Vagina (tissue), 2 donors: Measurements from ENCODE around the gene GPRC5B. TPM values are rescaled to one million over a fixed set of nuclear protein-coding genes. Genes with fewer than 3 reads are reported as not detected.

Source experiments
- DNase-seq, 2 donors: peaks; one replicate each; pipeline ENCODE4 v3.0.0-alpha.2; 2017; ENCODE audit errors: extremely low spot score in 2 of 2
- H3K27ac ChIP-seq: fragments of 200-600 bp; sonication (generic); one replicate; pipeline ENCODE4 v1.5.1; 2019
- H3K27me3 ChIP-seq: fragments of 200-600 bp; sonication (generic); one replicate; pipeline ENCODE4 v1.5.1; 2019
- H3K36me3 ChIP-seq, 2 donors: fragments of 200-600 bp; sonication (generic); one replicate each; pipeline ENCODE4 v1.5.1; 2017 to 2019
- H3K4me1 ChIP-seq: fragments of 200-600 bp; sonication (generic); one replicate; pipeline ENCODE4 v1.5.1; 2019
- H3K4me3 ChIP-seq, 2 donors: fragments of 200-600 bp; sonication (generic); 1 replicate in 1 of 2; 2 replicates in 1 of 2; pipeline ENCODE4 v1.5.1; 2016 to 2019
- H3K9me3 ChIP-seq: fragments of 200-600 bp; sonication (generic); one replicate; pipeline ENCODE4 v1.5.1; 2019
- CTCF ChIP-seq, 3 experiments: fragments of 450-650 bp in 2 of 3; fragments of 200-600 bp in 1 of 3; sonication (generic) in 1 of 3; IDR thresholded peaks; one replicate each; pipeline ENCODE4 v1.5.1; 2017 to 2019; ENCODE audit warnings: antibody characterized with exemption in 3 of 3, mild to moderate bottlenecking in 2 of 3, moderate library complexity in 2 of 3
- POLR2A ChIP-seq, 2 donors: fragments of 450-650 bp; IDR thresholded peaks; one replicate each; pipeline ENCODE4 v1.6.1; 2017; ENCODE audit warnings: antibody characterized with exemption in 2 of 2, mild to moderate bottlenecking in 2 of 2, moderate library complexity in 2 of 2
- POLR2AphosphoS5 ChIP-seq, 2 donors: sonication (generic); formaldehyde crosslinking; IDR thresholded peaks; one replicate each; pipeline ENCODE4 v1.9.0; 2017; ENCODE audit warnings: antibody characterized with exemption in 2 of 2, mild to moderate bottlenecking in 2 of 2, low read depth in 1 of 2; ENCODE audit not compliant: insufficient read depth in 1 of 2
- intact Hi-C: fragments of 100-400 bp; cut with DNase I; formaldehyde crosslinking; loops from one replicate; pipeline ENCODE4 v1.15.1; 2023
- total RNA-seq: library from RNA; depleted of rRNA; stranded (reverse); fragments of >200 nt; gene quantifications from one replicate; pipeline ENCODE4 v1.2.3, GENCODE V29; 2016

GPRC5B gene
- total RNA-seq, 1 donor from 2014 or later: 44.7 TPM

- intact Hi-C loops: no loop called here
- Histone ChIP-seq H3K27ac (no peak overlapping the region), H3K4me3 (no peak overlapping the region), H3K9me3 (no peaks in the 10 kb centered on the region), H3K4me1 (no peaks in the 10 kb centered on the region), H3K36me3 (no peaks in the 10 kb centered on the region), H3K27me3 (no peaks in the 10 kb centered on the region)
- TF ChIP-seq POLR2A (IDR thresholded peaks at IDR 0.05) (no peak), POLR2AphosphoS5 (IDR thresholded peaks at IDR 0.05; ENCODE audit: insufficient read depth in 1 of 2, low read depth in 1 of 2) (no peak), CTCF (IDR thresholded peaks at IDR 0.05) (no peak)
- no peak for DNase-seq
Measured at GRCh38 chr16:19850131-19850817, 34.4 kb downstream of the GPRC5B start.

GRCh38 chr16:19848756-19849155 lies 35.9 kb downstream of the GPRC5B start:
- no peak for TF ChIP-seq POLR2A (IDR thresholded peaks at IDR 0.05)
- TF ChIP-seq CTCF (IDR thresholded peaks at IDR 0.05): no peak
- no peak for TF ChIP-seq POLR2AphosphoS5 (IDR thresholded peaks at IDR 0.05; ENCODE audit: insufficient read depth in 1 of 2, low read depth in 1 of 2)
- Histone ChIP-seq H3K4me3 (no peak overlapping the region), H3K9me3 (no peaks in the 10 kb centered on the region), H3K36me3 (no peaks in the 10 kb centered on the region), H3K27me3 (no peaks in the 10 kb centered on the region), H3K27ac (no peak overlapping the region), H3K4me1 (no peaks in the 10 kb centered on the region)
- no peak for DNase-seq
- intact Hi-C loops: no loop called here

GRCh38 chr16:19846436-19846835 lies 38.2 kb downstream of the GPRC5B start:
- no peaks in the 10 kb centered on the region for H3K27me3 ChIP-seq
- intact Hi-C loops: no loop called here
- no peak overlapping the region for H3K4me3 ChIP-seq
- H3K4me1 ChIP-seq: no peaks in the 10 kb centered on the region
- H3K27ac ChIP-seq: peak overlapping the region; percentile 20
- no peak for DNase-seq
- TF ChIP-seq POLR2A (IDR thresholded peaks at IDR 0.05) (no peak), POLR2AphosphoS5 (IDR thresholded peaks at IDR 0.05; ENCODE audit: insufficient read depth in 1 of 2, low read depth in 1 of 2) (no peak), CTCF (IDR thresholded peaks at IDR 0.05) (no peak)
- no peaks in the 10 kb centered on the region for H3K9me3 ChIP-seq
- H3K36me3 ChIP-seq: no peaks in the 10 kb centered on the region

- no peak for DNase-seq
- H3K36me3 ChIP-seq: no peaks in the 10 kb centered on the region
- peak overlapping the region; percentile 65 for H3K27ac ChIP-seq
- intact Hi-C loops: no loop called here
- TF ChIP-seq CTCF (IDR thresholded peaks at IDR 0.05) (no peak), POLR2A (IDR thresholded peaks at IDR 0.05) (no peak), POLR2AphosphoS5 (IDR thresholded peaks at IDR 0.05; ENCODE audit: insufficient read depth in 1 of 2, low read depth in 1 of 2) (no peak)
- H3K4me3 ChIP-seq: no peak overlapping the region
- H3K27me3 ChIP-seq: no peaks in the 10 kb centered on the region
- H3K4me1 ChIP-seq: no peaks in the 10 kb centered on the region
- H3K9me3 ChIP-seq: no peaks in the 10 kb centered on the region
Measured at GRCh38 chr16:19844945-19845641, 39.6 kb downstream of the GPRC5B start.

- Histone ChIP-seq H3K4me1 (no peaks in the 10 kb centered on the region), H3K36me3 (no peaks in the 10 kb centered on the region), H3K27ac (no peak overlapping the region), H3K27me3 (no peaks in the 10 kb centered on the region), H3K4me3 (no peak overlapping the region), H3K9me3 (no peaks in the 10 kb centered on the region)
- intact Hi-C loops: no loop called here
- no peak for DNase-seq
- no peak for TF ChIP-seq POLR2AphosphoS5 (IDR thresholded peaks at IDR 0.05; ENCODE audit: insufficient read depth in 1 of 2, low read depth in 1 of 2)
- TF ChIP-seq POLR2A (IDR thresholded peaks at IDR 0.05): no peak
- TF ChIP-seq CTCF (IDR thresholded peaks at IDR 0.05): no peak
Measured at GRCh38 chr16:19843371-19843770, 41.3 kb downstream of the GPRC5B start.
